GM19035 (cell line): ENCODE data around the gene MED13L.

ENCODE experiments used
- ATAC-seq: cut with Tn5 transposase; IDR thresholded peaks from one replicate; pipeline ENCODE4 v1.9.1; 2021; ENCODE audit not compliant: unreplicated experiment

The MED13L gene

DNA sequence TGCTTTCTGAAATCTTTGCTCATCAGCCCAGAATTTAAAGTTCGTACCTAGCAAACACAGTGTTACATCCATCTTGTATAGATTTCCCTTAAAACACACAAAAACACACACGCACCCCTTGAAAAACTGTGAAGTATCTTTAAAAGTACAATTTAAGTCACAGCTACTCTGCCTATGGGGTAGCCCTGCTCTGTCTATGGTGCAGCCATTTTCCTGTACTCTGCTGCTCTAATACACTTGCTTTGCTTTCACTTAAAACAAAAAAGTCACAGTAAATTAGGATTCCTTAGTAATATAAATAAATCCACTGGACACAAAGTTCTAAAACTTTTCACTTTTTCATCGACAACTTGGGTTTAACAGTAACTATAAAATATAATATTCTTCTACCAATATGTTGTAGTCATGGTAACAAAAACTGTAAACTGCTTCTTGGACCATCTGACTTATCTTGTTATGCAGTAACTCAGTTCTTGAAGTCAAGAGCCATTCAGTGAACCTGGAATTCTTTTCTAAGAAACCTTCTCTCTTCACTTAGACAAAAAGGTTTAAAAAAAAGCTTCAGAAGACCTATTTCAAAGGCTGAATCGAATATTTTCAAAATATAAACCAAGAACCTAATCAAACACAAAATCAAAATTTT is 63.5 kb downstream of the MED13L start:
- no peak for ATAC-seq

- no peak for ATAC-seq
Observed at GRCh38 chr12:116213014-116213413, 64.5 kb downstream of the MED13L start.

DNA sequence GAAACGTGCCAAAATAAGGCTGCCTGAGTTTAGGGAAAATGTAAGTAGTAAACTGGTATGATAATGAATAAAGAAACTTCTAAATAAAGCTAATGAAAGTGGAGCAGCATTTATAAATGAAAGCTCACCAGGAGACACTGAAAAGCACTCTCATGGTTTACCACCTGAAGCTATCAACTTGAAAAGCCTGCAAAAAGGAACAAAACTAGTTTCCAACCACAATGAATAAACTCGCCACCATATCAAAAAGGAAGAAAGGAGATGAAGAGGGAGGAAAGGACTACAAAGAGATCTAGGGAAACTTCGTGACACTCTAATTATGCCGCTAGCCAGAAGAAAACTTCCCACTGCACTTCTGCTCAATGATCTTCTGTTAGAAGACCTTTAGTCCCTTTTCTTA is 66.7 kb downstream of the MED13L start:
- ATAC-seq = no peak

DNA sequence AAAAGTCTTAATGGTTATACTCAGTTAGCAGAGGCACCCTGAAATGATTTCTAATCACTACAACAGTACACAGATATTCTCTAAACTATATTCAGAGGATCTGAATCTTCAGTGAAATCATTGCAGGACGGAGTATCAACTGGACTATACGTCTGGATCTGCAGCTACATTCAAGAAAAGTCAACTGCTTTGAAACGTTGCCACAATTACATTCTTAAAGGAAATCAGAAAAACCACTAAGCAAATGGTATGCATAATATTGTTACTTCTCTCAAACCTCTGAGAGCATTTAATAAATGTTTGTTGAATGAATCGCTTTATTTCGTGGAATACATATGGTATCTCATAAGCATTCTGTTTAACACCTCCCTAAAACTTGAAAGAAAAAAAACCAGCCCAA is 67.4 kb downstream of the MED13L start:
- no peak for ATAC-seq

DNA sequence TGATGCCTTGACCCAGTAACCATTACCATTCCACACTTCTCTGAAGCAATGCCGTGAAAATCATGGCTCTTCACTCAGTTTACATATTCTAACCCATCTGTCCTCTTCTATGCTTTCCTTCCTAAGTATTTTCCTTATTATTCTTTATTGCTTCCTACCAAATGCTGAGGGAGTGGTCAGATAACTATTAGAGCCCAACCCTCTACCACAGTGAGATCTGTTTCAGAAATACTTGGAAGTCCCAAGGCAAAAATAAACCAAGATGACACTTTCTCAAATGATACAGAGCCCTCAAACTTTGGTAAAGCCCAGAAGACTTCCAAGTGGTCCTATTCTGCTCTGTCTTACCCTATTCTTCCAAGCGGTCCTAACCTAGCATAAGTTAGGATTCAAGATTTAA is 68.0 kb downstream of the MED13L start:
- no peak for ATAC-seq

DNA sequence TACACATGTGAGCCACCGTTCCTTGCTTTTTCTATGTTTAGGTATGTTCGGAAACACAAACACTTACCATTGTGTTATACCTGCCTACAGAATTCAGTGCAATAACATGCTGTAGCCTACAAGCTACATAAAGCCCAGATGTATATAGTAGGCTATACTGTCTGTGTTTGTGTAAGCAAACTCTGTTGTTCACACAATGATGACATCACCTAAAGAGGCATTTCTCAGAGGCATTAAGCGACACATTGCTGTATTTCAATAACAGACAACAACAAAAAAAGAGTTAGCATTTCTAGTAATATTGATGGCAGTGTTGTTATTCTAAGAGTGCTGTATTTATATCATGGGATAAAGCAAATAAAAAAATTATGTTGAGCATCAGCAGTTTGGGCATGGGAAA is 70.2 kb downstream of the MED13L start:
- ATAC-seq = no peak

DNA sequence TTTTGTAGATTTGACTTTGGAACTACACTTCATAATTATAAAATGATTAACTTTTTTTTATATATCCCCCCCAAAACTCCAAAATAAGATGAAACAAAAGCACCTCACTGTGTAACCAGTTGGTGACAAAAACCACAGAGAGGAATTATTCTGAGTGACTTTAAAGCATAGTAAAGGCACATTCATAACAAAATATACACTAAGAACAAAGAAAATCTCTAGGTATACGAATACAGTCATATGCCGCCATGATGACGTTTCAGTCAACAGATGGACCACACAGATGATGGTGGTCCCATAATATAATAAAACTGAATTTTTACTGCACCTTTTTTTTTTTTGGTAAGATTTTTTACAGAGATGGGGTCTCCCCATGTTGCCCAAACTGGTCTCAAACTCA is 70.7 kb downstream of the MED13L start:
- no peak for ATAC-seq

DNA sequence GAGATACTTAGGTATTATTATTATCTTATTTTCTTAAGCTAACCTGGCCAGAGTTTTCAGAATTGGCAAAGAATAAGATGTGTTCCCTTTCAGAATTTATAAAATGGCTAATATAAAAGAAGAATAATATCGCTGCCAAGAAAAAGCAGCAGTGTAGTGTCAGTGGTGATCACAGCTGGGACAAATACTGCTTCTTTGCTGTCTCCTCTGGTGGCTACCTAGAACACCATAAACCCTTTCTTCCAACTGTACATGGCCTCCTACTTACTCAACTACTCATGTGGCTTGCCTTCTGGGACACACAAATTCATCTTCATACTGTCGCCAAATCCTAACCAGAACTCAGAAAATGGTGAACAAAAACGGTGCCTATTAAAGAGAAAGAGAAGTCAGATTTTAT is 72.7 kb downstream of the MED13L start:
- ATAC-seq = no peak

- no peak for ATAC-seq
Observed at GRCh38 chr12:116204169-116204568, 73.3 kb downstream of the MED13L start.

- ATAC-seq = no peak
Observed at GRCh38 chr12:116202940-116203339, 74.6 kb downstream of the MED13L start.

- no peak for ATAC-seq
Observed at GRCh38 chr12:116202433-116202832, 75.1 kb downstream of the MED13L start.

- no peak for ATAC-seq
Observed at GRCh38 chr12:116201908-116202307, 75.6 kb downstream of the MED13L start.

- no peak for ATAC-seq
Observed at GRCh38 chr12:116201359-116201758, 76.1 kb downstream of the MED13L start.

- ATAC-seq = no peak
Observed at GRCh38 chr12:116200812-116201211, 76.7 kb downstream of the MED13L start.

DNA sequence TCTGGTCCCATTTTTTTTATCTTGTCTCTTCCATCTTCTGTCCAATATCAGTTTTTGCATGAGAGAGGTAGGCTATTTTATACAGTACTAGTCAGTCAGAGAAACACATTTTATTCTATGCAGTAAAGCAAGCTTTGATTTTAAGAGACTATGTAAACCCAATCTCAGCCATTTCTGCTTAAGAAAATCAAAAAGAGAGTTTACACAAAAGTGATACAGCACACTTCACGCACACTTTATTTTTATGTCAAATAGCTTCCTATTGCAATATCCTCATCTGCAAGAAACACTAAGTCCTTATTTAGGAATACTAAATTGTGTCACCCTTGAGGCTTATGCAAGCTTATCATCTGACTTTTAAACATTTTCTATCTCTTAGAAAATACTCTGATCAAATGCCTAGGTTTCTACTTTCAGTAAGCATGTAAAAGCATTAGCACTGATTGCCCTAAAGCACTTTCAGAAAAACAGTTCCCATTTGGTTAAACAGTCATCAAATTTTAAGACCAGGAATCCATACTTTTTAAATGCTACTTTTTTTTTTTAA is 78.3 kb downstream of the MED13L start:
- ATAC-seq = no peak

GRCh38 chr12:116196752-116197718 is 80.5 kb downstream of the MED13L start:
- no peak for ATAC-seq

GRCh38 chr12:116196226-116196625 is 81.3 kb downstream of the MED13L start:
- ATAC-seq = no peak

GRCh38 chr12:116194935-116195431 is 82.5 kb downstream of the MED13L start:
- peak; percentile 76 for ATAC-seq

- no peak for ATAC-seq
Observed at GRCh38 chr12:116189692-116190091, 87.8 kb downstream of the MED13L start.

- no peak for ATAC-seq
Observed at GRCh38 chr12:116188581-116188980, 88.9 kb downstream of the MED13L start.

DNA sequence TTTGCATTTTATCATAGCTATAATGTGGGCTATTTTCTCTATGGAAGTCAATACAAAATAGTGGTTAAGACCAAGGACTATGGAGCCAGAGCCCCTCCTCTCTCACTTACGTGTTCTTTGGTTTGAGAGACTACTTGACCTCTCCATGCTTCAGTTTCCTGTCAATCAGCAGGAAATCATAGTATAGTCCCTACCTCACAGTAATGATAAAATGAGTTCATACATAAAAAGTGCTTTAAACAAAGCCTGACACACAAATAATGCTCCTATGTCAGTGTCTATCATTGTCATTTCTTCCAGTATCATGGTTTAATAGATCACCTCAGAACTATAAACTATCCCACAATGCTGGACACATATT is 90.4 kb downstream of the MED13L start:
- no peak for ATAC-seq
